ENCODE measurements around the gene SSBP4.

Gene SSBP4

DNA sequence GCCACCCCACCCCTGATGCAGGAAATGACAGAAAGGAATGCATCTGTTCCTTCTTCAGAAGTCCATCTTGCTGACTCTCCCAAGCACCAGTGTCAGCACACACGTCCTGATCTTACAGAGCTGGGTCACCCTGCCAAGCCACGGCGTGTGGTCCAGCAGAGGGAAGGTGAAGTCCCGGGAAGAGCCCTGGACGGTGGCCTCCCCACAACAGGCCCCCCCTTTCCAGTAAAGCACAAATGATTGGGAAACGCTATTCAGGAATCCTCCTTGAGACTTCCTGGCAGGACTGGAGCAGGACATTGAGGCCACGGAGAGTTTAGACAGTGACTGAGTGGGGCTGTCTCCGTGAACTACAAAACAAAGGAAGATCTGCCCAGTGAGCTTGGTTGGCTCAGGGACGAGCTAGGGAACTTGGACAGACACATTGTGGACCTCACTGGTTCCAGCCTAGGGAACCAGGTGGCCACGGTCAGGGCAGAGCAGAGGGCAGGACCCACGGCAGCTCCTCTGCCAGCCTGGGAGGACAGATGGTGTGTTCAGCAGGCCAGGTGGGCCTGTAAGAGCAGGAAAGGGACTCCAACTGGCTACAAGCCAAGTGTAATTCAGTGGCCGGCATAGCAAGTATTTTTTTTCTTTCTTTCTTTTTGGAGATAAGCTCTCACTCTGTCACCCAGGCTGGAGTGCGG, 61.0 kb downstream of the SSBP4 start:
- FAIRE-seq = peak; percentile 13

GRCh38 chr19:18481505-18482222, 62.5 kb downstream of the SSBP4 start:
- no peak for FAIRE-seq
- no peak for DNase-seq (ENCODE audit: insufficient read length, low spot score)

More for the DNA sequence above, 61.0 kb downstream of the SSBP4 start:
- no peak for DNase-seq (ENCODE audit: insufficient read length, low spot score)

DNA sequence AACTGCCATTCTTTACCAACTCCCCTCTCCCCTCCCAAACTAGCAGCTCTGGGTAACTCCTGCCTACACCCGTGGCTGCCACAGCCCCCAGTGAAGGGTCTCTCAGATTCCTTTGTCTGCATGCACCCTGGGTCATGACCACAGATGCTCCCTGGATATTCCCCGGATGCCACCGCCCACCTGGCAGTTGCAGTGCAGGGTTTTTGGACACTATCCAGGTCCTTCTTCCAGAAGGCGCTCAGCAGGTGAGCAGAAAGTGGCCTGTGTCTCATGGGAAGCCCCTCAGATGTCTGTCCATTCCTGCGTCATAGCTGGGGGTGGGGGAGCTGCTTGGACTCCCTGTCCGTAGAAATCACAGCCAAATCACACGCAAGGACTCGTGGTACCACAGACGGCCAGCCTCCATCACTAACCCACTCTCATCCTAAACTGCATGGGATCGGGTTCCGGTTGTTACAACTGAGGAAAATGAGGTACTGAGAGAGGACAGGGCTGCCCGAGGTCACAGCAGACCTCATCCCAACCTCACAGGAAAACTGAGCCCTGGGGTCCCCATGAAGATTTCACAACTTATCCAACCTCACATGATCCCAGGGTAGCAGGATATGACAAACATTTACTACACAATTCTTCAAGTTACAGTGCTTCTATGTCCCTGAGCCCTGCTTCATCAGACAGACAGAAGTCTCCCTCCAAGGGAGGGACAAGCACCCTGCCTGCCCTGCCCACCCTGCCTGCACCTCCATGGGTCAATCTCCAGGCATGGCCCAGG, 64.1 kb downstream of the SSBP4 start:
- DNase-seq (ENCODE audit: insufficient read length, low spot score) (no peak), FAIRE-seq (no peak)

Measured in HTR-8/SVneo (cell line).